GM21717 (cell line): ENCODE data around the gene FYB2.

Experiments used
- ATAC-seq: cut with Tn5 transposase; IDR thresholded peaks from one replicate; pipeline ENCODE4 v1.9.1; 2021; ENCODE audit warnings: mild to moderate bottlenecking, moderate library complexity; ENCODE audit not compliant: unreplicated experiment

FYB2 gene, protein sequence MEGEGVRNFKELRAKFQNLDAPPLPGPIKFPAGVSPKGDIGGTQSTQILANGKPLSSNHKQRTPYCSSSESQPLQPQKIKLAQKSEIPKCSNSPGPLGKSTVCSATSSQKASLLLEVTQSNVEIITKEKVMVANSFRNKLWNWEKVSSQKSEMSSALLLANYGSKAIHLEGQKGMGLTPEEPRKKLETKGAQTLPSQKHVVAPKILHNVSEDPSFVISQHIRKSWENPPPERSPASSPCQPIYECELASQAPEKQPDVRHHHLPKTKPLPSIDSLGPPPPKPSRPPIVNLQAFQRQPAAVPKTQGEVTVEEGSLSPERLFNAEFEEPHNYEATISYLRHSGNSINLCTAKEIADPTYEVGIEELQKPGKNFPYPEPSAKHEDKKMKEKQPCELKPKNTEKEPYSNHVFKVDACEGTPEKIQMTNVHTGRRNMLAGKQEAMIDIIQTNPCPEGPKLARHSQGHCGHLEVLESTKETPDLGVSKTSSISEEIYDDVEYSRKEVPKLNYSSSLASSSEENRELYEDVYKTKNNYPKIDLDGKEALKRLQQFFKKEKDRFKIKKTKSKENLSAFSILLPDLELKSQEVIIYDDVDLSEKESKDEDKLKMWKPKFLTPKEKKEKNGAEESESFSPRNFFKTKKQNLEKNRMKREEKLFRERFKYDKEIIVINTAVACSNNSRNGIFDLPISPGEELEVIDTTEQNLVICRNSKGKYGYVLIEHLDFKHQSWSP

DNA sequence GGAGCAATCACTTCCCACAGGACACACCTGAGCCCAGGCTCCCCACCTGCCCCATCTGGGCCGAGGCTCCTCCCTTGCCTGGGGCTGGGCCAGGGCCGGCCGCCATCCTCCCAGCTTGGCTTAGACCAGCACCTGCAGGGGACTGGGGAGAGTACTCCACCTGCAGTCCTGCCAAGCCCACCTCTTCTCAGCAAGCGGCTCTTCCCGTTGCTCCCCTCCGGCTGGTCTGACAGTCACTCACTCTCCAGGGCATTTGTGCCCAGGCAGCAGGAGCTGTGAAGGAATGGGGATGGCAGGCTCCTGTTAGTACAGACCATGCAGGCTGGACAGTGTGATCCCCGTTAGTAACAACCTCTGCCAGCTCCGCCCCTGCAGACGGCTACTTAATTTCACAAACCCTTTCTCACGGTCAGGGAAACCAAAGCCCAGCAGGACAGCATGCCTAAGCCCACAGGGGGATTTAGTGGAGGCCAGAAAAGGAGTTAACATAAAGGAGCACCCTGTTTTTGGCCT lies at the start of gene FYB2:
Gene FYB2, minus strand, starts transcription at position 18 of the 513 bp plus-strand sequence. CDS start 114 bp downstream, outside the sequence.
- no peak for ATAC-seq

DNA sequence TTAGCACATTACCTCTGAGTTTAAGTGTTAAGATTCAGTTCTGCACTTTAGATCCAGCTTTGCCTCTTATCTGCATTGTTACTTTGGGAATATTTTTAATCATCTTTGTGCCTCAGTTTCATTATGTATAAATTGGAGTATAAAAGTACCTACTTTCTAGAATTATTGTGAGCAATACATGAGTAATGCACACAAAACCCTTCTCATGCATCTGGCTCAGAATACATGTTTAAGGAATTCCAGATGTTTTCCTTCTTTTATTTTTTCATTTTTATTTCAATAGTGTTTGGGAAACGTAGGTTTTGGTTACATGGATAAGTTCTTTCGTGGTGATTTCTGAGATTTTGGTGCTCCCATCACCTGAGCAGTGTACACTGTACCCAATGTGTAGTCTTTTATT lies 49.6 kb upstream of the FYB2 start:
- ATAC-seq = no peak

DNA sequence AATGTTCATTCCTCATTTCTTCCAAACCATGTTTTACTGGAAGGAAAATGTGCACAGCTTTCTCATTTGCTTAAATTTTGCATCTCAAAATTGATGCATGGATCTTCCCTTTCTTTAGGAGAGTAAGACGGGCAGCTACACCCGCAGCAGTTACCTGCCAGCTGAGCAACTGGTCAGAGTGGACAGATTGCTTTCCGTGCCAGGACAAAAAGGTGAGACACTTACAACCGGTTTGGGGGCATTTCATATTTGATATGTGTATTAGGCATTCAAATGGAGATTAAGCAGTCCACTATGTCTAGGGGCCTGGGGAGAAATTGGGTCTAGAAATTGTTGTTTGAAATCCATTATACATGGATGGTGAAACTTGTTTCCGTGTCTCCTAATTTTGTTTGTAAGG lies 48.3 kb upstream of the FYB2 start:
- no peak for ATAC-seq

DNA sequence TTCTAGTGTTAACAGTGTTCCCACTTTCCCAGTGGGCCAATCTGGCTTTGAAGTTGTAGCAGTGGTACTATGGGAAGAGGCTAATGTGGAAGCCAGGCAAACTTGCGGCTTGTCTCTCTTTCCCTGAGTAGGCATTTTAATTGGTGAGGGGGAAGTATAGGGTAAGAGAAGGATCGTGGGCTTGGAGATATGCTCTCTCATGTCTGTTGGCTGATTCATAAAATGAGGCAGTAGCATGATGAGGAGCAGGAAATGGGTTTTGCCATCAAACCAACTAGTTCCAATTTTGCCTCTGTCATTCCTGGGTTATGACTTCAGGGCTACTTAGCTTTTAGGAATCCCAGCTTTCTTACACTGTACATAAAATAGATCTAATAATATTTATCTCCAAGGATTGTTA lies 47.5 kb upstream of the FYB2 start:
- ATAC-seq = no peak

DNA sequence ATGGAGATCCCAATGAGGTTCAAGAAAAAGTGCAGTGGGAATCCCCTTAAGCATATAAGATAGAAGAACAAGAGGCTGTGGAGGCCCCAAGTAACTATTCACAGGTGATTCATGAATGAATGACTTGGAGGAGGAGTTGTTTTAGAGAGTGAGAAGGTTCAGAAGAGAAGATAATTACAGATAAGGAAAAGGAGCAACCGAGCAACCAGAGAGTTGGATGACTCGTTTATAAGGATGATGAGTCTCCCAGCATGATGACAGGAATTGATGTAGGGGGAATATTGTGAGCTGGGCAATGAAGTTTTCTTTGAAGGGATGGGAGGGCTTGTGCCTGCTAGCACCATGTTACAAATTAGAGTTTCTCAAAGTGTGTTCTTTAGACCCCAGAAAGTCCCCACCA lies 45.2 kb upstream of the FYB2 start:
- no peak for ATAC-seq

DNA sequence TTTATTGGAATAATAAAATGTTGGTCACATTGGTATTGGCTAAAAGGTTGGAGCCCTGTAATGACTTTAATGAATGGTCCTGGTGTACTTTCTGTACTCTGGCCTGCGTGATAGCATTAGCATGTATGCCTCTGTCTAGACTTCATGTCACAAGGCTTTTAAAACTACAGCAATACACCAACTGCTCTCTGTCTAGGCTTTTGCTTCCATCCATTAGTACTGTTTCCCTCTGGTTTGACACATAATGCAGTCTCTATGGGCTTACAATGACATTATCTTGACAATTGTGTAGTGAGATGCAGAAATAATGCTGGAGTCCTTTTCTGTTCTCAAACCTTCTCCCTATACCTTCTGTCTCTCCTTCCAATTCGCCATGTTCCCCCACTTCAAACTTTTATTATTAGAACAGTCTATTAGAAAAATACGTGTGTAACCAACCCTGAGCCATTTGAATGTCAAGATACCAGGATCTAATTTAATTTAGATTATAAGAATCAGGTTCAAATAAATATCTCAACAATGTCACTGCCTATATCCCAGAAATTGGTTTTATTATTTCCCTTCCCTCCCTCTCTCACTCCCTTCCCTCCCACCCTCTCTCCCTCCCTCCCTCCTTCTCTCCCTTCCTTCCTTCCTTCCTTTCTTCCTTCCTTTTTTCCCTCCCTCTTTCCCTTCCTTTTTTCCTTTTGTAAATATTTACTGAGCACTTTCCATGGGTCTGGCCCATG lies 44.2 kb upstream of the FYB2 start:
- ATAC-seq = no peak

DNA sequence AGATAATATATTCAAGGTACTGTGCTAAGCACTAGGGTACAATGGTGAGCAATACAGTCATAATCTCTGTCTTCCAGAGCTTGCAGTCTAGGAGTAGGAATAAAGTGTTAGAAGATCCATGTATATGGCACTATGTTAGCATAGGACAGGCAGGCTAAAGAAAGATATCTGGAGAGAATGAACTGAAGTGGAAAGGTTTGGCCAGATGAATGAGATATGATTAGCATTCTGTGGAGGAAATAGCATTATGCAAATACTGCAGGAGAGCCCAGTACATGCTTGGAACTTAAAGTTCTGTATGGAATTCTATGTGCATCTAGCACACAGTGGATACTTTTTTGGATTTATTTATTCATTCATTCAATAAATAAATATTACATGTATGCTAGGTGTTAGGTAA lies 40.1 kb upstream of the FYB2 start:
- no peak for ATAC-seq

DNA sequence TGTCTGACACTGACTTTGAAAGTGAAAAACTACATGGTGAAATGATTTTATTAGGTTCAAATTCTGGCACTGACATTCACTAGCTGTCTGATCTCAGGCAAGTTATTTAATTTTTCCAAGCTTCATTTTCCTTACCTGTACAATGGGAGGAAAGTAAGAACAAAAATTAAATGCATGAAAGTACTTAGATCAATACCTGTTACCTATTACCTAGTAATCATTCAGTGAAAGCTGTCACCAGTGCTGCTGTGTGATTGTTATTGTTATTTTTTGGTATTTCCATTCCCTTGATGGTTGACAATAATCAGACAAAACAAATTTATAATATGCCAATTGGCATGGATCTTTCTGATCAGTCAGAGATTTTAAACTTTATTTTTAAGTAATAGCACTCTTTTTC lies 37.0 kb upstream of the FYB2 start:
- no peak for ATAC-seq

DNA sequence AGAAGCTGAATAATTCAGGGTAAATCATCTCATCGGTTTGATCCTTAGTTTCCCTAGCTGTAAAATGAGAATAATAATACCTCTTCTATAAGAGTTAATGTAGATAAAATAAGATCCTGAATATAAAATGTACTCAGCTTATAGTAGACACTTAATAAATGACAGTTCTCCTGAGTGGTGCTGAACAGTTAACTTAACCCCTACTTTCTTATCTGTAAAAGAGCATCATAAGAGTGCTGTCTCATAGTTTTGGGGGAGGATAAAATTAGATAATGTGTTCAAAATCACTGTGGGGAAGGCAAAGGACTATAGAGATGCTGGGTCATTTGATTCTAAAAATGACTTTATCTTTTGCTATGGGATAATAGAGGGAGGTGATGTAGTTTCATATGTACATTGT lies 36.0 kb upstream of the FYB2 start:
- ATAC-seq = no peak

DNA sequence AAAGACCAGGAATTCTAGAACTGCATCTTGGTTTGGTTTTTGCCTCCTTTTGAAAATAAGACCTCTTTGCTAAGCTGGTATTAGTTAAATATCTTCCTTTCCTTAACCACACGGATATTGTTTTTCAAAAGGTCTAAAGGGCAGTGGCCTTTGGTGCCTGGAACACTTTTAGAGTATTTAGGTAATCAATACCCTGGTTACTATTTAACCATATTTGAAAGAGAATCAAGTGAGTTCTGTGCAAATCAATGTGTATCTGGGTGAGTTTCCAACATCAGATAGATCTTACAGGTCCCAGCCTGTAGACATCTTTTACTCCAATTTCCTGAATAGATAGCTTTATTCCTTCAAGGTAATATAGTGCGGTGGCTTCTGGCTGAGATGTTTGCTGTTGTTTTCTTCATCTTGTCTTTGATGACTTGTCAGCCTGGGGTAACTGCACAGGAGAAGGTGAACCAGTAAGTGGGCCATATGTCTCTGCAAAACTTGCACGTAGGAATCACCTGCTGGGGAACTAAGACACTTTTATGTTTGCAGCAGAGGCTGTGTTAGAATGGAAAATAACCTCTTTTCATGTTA lies 35.4 kb upstream of the FYB2 start, which contains the start of gene C8A:
Gene C8A, plus strand, starts transcription at position 277 of the 579 bp plus-strand sequence. Its CDS starts 105 bp downstream, at position 382.
- ATAC-seq = no peak

DNA sequence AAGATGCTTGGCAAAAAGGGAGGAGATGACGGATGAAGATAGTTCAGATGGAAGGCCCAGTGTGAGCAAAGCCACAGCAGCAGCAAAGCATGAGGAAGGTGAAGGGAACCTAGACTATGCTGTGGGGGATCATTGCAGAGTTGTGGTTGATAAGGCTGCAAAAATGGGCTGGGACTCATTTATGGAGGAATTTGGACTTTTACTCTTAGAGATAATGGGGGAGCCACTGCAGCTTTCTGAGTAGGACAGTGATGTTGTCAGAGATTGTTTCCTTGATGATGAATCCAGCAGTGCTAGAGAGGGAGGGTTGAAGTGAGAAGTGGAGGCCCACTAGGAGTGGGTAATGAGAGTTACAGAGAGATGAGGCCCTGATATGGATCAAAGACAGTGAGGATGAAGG lies 33.3 kb upstream of the FYB2 start:
- ATAC-seq = no peak

DNA sequence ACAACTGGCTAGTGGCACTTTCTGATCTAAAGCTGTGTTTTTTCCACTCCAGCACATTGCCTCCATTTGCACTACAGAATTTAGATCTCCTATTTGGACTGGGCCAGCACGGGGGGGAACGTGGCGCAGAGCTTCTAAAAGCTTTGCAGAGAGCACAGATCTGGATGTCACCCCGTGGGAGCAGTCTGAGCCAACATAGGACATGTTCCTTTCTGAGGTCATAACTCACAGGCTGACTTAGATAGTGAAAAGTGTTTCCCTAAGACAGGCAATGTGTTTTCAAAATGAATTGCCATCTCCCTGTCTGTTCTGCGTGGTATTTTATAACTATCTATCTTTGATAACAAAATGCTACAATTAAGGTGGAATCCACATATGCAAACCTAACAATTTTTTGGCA lies 31.7 kb upstream of the FYB2 start:
- ATAC-seq = no peak

DNA sequence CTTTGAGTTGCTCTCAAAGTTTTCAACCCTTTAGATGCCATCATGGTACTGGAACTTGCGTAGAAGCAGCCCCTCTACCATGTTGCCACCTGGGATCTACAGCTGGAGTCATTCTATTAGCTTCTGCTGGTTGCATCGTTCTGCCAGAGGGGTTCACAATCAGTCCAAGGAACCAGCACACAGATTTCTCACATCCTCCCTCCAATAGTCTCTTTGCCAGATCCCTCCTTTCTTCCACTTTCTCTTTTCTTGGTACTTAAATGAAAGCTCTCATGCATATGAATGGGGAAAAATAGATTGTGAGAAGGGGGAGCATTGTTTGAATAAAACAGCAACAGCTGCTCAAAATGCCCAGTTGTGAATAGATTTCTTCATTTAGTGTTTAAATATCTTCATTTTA lies 31.2 kb upstream of the FYB2 start:
- no peak for ATAC-seq

DNA sequence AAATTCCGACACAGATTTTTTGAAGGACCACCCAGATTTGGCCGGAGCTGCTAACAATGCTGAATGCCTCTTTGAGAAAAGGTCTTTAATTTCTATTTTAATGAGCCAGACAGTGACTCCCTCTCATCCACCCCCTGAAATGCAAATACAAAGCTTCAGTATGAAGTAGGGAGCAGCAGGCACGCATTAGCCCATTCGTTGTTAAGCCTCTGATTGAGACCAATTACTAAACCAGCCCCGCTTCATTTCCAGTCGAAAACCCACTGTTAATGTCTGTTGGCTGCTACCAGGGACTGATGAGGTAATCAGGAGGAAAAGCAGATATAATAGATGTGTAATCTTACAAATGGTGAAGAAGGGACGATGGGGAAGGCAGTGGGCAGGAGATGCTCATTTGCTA lies 30.5 kb upstream of the FYB2 start:
- ATAC-seq = no peak

DNA sequence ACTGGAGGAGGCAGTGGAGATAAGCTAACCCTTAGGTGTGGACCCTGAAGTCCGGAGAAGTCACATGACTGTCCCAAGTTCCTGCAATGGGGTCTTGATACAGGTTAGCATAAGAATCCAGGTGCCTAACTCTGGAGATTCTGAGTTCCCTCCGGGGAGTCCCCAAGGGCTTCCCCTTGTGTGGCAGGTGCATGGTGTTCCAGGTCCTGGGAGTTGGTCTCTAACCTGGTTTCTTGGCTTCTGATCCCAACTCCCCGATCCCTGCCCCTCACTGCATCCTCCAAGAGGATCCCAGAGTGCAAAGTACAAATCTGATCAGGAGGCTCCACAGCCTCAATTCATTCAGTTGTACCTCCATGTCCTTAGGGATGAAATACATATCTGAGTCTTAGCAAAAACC lies 26.1 kb upstream of the FYB2 start:
- no peak for ATAC-seq

DNA sequence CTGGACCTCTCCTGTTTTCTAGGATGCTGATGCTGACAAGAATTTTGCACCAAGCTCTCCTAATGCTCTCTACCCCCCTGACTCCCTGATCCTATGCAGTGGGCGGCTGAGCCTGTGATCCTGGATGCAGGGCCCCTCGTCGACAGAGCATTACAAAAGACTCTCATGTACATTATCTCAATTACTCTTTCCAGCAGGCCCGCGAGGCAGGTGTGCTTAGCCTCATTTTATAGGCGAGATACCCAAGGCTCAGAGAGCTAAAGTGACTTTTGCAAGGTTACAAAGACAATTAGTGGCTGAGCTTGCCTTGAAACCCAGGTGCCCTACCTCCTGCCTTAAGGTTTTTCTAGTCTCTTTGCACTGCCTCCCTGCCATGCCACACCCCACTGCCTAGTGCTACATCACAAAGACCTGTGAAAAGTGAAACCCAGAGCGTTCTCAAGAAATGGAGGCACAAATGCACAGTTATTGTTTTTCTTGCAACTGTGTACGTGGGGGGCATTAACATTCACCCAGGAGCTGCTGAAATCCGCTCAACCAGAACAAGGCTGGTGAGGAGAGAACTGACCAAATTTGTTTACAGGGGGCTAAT lies 25.4 kb upstream of the FYB2 start:
- ATAC-seq = no peak

DNA sequence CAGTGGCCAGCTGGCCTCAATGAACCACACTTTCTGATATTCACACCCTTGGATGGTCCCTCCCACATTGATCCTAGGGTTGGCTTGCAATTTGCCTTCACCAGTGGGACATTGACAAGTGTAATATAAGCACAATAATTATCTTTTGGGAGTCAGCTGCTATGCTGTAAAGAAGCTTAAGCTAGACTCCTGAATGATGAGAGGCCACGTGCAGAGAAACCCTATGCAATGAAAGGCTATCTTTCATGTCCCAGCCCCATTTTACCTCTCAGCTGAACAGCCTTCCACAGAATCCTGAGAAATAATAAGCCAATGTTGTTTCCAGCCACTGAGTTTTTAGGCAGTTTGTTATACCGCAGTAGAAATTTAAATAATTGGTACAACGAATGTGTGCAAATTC lies 24.3 kb upstream of the FYB2 start:
- ATAC-seq = no peak

DNA sequence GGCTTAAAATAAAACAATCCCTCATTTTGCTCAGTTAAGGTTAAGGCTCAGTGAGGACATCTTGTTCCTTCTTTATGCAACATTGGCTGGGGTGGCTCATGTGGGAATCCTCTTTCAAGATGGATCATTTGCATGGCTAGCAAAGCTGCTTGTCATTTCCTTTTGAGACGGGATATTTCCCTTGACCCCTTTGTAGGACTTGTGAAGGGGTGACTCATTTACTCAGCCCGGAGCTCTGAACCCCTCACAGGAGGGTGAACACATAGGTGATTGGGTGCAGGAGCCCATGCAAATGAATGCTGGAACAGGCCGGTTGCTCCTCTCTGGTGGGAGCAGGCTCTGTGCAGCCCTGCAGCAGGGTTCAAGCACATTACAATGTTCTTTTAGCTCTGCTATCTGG lies 19.6 kb upstream of the FYB2 start:
- ATAC-seq = no peak

DNA sequence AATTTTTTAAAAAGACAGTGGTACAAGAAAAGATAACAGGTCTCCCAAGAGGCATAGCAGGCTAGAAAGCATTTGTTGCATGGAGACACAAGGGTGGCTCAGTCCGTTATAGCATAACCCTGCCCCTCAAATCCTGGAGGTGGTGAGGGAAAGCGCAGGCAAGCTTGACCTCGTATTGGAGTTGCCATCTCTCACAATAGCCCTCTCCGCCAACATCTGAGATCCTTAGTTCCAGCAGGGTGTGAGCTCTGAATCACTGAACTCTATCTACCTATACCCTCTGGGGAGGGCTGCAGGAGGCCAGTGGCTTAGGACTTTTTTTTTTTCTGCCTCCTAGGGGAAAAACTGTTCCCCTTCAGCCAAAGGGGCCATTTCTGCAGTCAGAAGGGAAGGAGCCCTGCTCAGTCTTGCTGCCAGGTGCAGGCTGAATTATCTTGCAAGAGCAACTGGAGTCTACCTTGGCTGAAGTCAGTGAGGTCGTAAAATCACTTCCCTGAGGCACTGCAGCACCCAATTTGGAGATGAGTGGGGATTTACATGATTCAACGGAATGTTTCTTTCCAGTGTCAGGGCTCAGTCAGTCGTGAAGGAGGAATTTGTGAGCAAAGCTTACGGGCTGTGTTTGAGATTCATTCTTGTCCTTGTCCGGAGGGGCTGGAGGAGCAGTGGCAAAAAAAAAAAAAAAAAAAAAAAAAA lies 18.2 kb upstream of the FYB2 start:
- no peak for ATAC-seq

DNA sequence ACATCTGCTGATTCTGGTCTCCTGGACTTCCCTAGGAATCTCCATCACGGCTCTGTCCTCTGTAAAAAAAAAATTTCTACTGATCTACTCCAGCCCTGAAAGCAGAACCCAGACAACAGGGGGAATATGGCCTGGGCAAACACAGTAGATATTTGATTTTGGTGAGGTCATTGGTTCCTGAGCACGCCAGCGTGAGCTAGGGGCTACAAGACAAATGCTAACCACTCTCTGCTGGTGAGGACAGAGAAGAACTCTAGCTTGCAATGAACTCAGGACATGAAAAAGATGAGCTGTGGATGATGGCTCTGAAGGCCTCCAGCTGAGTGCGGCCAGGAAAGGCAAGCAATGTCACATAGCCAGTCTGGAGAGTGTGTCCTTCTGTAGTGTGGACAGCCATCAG lies 17.2 kb upstream of the FYB2 start:
- no peak for ATAC-seq
